K562 (cell line): Measurements from ENCODE around the gene CERS2. TPM values are rescaled to one million over a fixed set of nuclear protein-coding genes. Genes with fewer than 3 reads are reported as not detected.

Source experiments
- BRD9 ChIP-seq: fragments of 450-650 bp; IDR thresholded peaks from 2 replicates; pipeline ENCODE4 v1.6.1; 2018; ENCODE audit warnings: low read depth; ENCODE audit not compliant: partially characterized antibody
- ELK1 ChIP-seq: sonication (generic); formaldehyde crosslinking; IDR thresholded peaks from 2 replicates; pipeline ENCODE4 v1.8.1; 2022; ENCODE audit warnings: missing genetic modification reagents
- MAFG ChIP-seq: fragments of 450-650 bp; conservative IDR thresholded peaks from 2 replicates; pipeline ENCODE4 v1.6.1; 2016; ENCODE audit warnings: missing genetic modification characterization, missing compliant biosample characterization
- PURB ChIP-seq: sonication (generic); formaldehyde crosslinking; IDR thresholded peaks from 2 replicates; pipeline ENCODE4 v1.9.0; 2021; ENCODE audit warnings: low read depth, mild to moderate bottlenecking, missing genetic modification reagents
- ZNF175 ChIP-seq: fragments of 200-800 bp; sonication (Bioruptor generic); IDR thresholded peaks from 2 replicates; pipeline ENCODE4 v1.6.1; 2016; ENCODE audit warnings: low read depth, mild to moderate bottlenecking, missing genetic modification characterization, missing compliant biosample characterization
- ZNF583 ChIP-seq: fragments of 250-450 bp; sonication (Bioruptor Pico); IDR thresholded peaks from 2 replicates; pipeline ENCODE4 v1.4.0; 2020
- polyA plus RNA-seq, 8 experiments: library from polyadenylated mRNA; depleted of rRNA in 4 of 8; stranded (reverse) in 5 of 8; unstranded in 3 of 8; fragments of >200 nt; fragmentation: Nextera tagmentation in 2 of 8; fragmentation: Illumina TruSeq in 1 of 8; extraction: Ambion mirVana in 2 of 8; extraction: Trizol in 1 of 8; gene quantifications; 2 replicates each; pipeline versions ENCODE4 v1.2.1 to v1.2.3, GENCODE V29; 2011 to 2014; ENCODE audit warnings: inconsistent platforms in 1 of 8, missing spikeins in 1 of 8
- total RNA-seq, 7 experiments: library from RNA; depleted of rRNA in 6 of 7; stranded (reverse); fragments of >200 nt in 6 of 7; fragmentation: Illumina TruSeq in 2 of 7; extraction: Trizol in 2 of 7; gene quantifications; 2 replicates each; pipeline versions ENCODE4 v1.2.1 to v1.2.3, GENCODE V29; 2011 to 2021; ENCODE audit warnings: low replicate concordance in 1 of 7
- TF ChIP-seq, protein P1 (sequence below): sonication (generic); formaldehyde crosslinking; IDR thresholded peaks from 2 replicates; pipeline ENCODE4 v1.8.0; 2022; ENCODE audit warnings: mild to moderate bottlenecking, missing genetic modification reagents

The CERS2 gene
- total and polyA plus RNA-seq, 9 of the 15 experiments (the other 6 are each of a cell fraction or from before 2014, with no cell fraction given), result 23.4 to 295 (median 132) TPM

- TF ChIP-seq ELK1 (CRISPR knock-in tag), result no peak
- TF ChIP-seq BRD9, result no peak
- TF ChIP-seq, protein P1, sequence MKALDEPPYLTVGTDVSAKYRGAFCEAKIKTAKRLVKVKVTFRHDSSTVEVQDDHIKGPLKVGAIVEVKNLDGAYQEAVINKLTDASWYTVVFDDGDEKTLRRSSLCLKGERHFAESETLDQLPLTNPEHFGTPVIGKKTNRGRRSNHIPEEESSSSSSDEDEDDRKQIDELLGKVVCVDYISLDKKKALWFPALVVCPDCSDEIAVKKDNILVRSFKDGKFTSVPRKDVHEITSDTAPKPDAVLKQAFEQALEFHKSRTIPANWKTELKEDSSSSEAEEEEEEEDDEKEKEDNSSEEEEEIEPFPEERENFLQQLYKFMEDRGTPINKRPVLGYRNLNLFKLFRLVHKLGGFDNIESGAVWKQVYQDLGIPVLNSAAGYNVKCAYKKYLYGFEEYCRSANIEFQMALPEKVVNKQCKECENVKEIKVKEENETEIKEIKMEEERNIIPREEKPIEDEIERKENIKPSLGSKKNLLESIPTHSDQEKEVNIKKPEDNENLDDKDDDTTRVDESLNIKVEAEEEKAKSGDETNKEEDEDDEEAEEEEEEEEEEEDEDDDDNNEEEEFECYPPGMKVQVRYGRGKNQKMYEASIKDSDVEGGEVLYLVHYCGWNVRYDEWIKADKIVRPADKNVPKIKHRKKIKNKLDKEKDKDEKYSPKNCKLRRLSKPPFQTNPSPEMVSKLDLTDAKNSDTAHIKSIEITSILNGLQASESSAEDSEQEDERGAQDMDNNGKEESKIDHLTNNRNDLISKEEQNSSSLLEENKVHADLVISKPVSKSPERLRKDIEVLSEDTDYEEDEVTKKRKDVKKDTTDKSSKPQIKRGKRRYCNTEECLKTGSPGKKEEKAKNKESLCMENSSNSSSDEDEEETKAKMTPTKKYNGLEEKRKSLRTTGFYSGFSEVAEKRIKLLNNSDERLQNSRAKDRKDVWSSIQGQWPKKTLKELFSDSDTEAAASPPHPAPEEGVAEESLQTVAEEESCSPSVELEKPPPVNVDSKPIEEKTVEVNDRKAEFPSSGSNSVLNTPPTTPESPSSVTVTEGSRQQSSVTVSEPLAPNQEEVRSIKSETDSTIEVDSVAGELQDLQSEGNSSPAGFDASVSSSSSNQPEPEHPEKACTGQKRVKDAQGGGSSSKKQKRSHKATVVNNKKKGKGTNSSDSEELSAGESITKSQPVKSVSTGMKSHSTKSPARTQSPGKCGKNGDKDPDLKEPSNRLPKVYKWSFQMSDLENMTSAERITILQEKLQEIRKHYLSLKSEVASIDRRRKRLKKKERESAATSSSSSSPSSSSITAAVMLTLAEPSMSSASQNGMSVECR (CRISPR knock-in tag), result peak; percentile 55; the same call in 1 of the 2 replicates
- peak; percentile 50; the same call in 1 of the 2 replicates for TF ChIP-seq ZNF175 (CRISPR knock-in tag)
- no peak for TF ChIP-seq ZNF583 (CRISPR knock-in tag)
- no peak for TF ChIP-seq MAFG (tag)
- no peak for TF ChIP-seq PURB (CRISPR knock-in tag)
Measured at GRCh38 chr1:151008244-151009205, 33.9 kb upstream of the CERS2 start, which contains the start of gene PRUNE1 (continued).
